Measurements from ENCODE around the gene RIMS4. TPM values are rescaled to one million over a fixed set of nuclear protein-coding genes. Genes with fewer than 3 reads are reported as not detected.

RIMS4 gene
- total and polyA plus RNA-seq, 2 of the 13 experiments (the other 11 are each of a cell fraction or from before 2014, with no cell fraction given): 0.01 to 0.07 TPM

- TF ChIP-seq CTCF (CRISPR knock-in tag; IDR thresholded peaks at IDR 0.05) (peak; percentile 94), ZNF720 (CRISPR knock-in tag; IDR thresholded peaks at IDR 0.05) (no peak), TERF1 (CRISPR knock-in tag; IDR thresholded peaks at IDR 0.05) (no peak), ZFX (CRISPR knock-in tag; IDR thresholded peaks at IDR 0.05; ENCODE audit: low read depth) (0 out of 2 replicates have a peak, but pooled peaks have one; percentile 19), MYNN (CRISPR knock-in tag; IDR thresholded peaks at IDR 0.05; ENCODE audit: low read depth) (no peak), REL (CRISPR knock-in tag; conservative IDR thresholded peaks at IDR 0.05) (no peak), ZNF772 (CRISPR knock-in tag; IDR thresholded peaks at IDR 0.05) (no peak), IRF2 (CRISPR knock-in tag; IDR thresholded peaks at IDR 0.05) (peak; percentile 79), MTERF4 (CRISPR knock-in tag; IDR thresholded peaks at IDR 0.05) (no peak), ELF3 (CRISPR knock-in tag; IDR thresholded peaks at IDR 0.05) (0 out of 2 replicates have a peak, but pooled peaks have one; percentile 54), ZFP37 (CRISPR knock-in tag; IDR thresholded peaks at IDR 0.05; ENCODE audit: borderline replicate concordance) (no peak), ZNF776 (CRISPR knock-in tag; IDR thresholded peaks at IDR 0.05) (no peak), ZNF672 (CRISPR knock-in tag; IDR thresholded peaks at IDR 0.05) (no peak), ZNF335 (CRISPR knock-in tag; IDR thresholded peaks at IDR 0.05) (no peak), YY1 (IDR thresholded peaks at IDR 0.05; ENCODE audit: insufficient read depth, insufficient replicate concordance, low read depth, low read length) (no peak), ZSCAN22 (CRISPR knock-in tag; IDR thresholded peaks at IDR 0.05) (no peak), ZBTB7B (CRISPR knock-in tag; IDR thresholded peaks at IDR 0.05) (no peak), ZFP82 (CRISPR knock-in tag; IDR thresholded peaks at IDR 0.05; ENCODE audit: borderline replicate concordance) (no peak), ZNF503 (CRISPR knock-in tag; IDR thresholded peaks at IDR 0.05) (no peak), ZBTB26 (CRISPR knock-in tag; IDR thresholded peaks at IDR 0.05; ENCODE audit: borderline replicate concordance) (no peak), ZNF788 (CRISPR knock-in tag; IDR thresholded peaks at IDR 0.05; ENCODE audit: borderline replicate concordance) (0 out of 2 replicates have a peak, but pooled peaks have one; percentile 27), ZNF766 (CRISPR knock-in tag; IDR thresholded peaks at IDR 0.05; ENCODE audit: borderline replicate concordance) (no peak), MIXL1 (CRISPR knock-in tag; IDR thresholded peaks at IDR 0.05) (no peak), ZNF431 (CRISPR knock-in tag; IDR thresholded peaks at IDR 0.05; ENCODE audit: borderline replicate concordance, low read depth) (0 out of 2 replicates have a peak, but pooled peaks have one; percentile 26)
These were observed 76.8 kb downstream of the RIMS4 start (continued) for GRCh38 chr20:44733341-44734069.
